GM18502 (cell line): Measurements from ENCODE around the gene ARF5.

Experiments used
- ATAC-seq: cut with Tn5 transposase; IDR thresholded peaks from one replicate; pipeline ENCODE4 v1.9.1; 2021; ENCODE audit warnings: mild to moderate bottlenecking; ENCODE audit not compliant: unreplicated experiment, poor library complexity

The ARF5 gene

GRCh38 chr7:127587663-127588018, 570 bp upstream of the ARF5 start:
- no peak for ATAC-seq

DNA sequence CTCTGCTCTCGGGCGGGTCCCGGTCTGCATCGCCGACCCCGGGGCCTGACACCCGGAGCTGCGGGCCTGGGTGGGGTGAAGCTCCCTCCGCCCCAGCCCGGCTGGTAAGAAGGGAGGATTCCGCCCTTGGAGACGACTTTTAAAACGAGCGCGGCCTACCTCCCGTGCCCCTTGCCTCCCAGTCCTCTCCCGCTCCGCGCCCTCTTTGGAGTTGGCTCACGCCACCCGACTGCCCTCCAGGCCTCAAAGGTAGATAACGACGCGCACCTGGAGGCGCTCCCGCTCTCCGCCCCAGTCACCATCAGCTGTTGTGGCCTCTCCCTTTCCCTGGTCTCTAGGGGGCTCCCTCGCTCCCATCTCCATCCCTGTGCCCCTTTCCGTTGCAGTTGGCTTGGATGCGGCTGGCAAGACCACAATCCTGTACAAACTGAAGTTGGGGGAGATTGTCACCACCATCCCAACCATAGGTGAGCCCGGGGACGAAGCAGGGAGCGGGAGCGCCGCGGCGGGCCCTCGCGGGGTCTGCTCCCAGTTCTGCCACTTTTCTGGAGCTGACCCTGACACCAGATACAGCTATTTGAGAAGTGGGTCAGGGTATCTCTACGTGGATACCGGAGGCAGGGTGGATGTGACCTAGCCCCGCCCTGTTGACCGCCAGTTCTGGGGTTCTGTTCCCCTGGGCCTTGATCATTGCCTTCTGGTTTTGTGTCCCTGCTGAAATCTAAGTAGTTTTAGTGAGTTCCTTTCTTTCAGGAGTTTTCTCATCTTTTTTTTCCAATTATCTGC, 679 bp downstream of the ARF5 start:
- ATAC-seq: peak; percentile 20

- no peak for ATAC-seq
Observed at GRCh38 chr7:127589896-127590295, 1.7 kb downstream of the ARF5 start.

DNA sequence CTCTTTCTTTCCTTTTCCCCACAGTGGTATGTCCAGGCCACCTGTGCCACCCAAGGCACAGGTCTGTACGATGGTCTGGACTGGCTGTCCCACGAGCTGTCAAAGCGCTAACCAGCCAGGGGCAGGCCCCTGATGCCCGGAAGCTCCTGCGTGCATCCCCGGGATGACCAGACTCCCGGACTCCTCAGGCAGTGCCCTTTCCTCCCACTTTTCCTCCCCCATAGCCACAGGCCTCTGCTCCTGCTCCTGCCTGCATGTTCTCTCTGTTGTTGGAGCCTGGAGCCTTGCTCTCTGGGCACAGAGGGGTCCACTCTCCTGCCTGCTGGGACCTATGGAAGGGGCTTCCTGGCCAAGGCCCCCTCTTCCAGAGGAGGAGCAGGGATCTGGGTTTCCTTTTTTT, 3.0 kb downstream of the ARF5 start:
- no peak for ATAC-seq

- ATAC-seq: no peak
Observed at GRCh38 chr7:127591591-127591990, 3.4 kb downstream of the ARF5 start.

- ATAC-seq: no peak
Observed at GRCh38 chr7:127592550-127592949, 4.3 kb downstream of the ARF5 start.

DNA sequence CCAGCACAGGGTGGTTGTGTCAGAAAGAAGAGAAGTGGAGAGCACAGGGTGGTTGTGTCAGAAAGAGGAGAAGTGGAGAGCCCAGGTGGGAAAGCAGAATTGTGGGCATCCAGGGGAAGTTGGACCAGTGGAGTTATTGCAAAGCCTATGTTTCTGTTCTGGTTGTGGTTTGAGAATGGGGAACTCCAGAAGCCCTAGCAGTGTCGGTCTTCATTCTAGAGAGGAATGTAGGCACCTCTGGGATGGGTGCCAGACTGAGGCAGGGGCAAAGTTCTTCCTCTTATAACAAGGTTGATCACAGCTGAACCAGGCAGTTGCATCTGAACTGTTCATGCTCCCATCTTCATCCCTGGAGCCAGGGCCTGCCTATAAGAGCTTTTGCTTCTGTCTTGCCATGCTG, 6.3 kb downstream of the ARF5 start:
- no peak for ATAC-seq

DNA sequence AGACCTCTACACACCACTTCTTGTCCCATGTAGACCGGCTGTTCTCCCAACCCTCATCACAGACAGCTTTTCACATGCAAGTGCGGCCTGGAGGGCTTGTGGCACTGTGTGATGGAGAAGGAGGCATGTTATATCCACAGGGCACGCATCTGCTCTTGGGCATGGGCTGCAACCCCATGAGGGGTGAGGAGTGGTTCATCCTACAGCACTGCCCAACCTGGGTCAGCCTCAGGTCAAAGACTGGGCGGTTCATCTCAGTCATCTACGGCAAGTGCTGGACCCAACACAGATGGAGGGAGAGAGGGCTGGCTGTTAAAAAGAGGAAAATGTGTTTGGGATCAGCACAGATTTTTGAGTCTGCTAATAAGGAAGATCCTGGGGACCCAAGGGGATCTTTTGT, 7.5 kb downstream of the ARF5 start:
- no peak for ATAC-seq

GRCh38 chr7:127598318-127598717, 10.1 kb downstream of the ARF5 start:
- ATAC-seq: no peak

DNA sequence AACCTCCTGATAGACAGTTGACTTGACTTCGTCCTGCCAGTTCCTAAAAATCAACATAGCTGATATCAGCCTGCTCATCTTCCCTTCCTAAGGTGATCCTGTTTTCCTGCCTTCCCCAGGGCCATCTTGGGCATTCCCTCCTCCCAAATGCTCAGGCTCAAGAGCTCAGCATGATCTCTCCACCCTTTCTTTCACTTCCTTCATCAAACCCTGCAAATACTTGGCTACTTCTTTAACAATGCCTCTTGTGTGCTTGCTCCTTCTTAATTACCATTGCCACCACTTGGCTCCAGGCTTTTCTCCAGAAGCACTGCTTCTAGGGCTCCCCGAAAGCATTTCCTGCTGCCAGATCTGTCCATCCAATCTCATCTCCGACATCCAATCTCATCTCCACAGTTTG, 12.7 kb downstream of the ARF5 start:
- ATAC-seq: no peak

DNA sequence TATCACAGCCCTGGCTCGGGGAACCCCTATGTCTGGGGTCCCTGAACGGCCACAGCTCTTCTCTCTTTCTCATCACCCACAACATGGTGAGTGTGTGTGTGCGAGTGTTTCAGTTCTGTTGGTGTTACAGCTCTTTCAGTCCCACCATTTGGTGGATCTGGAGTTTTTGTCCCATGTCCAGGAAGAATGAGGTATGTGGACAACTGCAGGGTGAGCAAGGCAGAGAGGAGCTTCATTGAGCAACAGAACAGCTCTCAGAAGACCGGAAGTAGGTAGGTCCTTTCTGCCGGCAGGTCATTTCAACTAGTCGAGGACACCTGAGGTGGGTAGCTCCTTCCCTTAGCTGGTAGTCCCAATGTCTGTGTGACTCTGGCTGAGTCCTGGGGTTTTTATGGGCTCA, 20.2 kb downstream of the ARF5 start:
- no peak for ATAC-seq

GRCh38 chr7:127609297-127609696, 21.1 kb downstream of the ARF5 start:
- no peak for ATAC-seq

DNA sequence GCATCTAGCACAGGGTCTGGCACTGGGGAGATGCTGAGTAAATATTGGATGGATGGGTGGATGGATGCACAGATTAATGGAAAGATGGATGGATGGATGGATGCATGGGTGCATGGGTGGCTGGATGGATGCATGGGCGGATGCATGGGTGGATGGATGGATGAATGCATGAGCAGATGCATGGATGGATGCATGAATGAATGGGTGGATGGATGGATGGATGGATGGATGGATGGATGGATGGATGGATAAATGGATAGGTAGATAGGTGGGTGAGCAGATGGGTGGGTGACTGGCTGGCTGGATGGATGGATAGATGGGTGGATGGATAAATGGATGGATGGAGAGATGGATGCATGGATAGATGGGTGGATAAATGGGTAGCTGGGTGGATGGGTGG, 24.1 kb downstream of the ARF5 start:
- ATAC-seq: no peak

GRCh38 chr7:127616724-127617123, 28.5 kb downstream of the ARF5 start:
- no peak for ATAC-seq

DNA sequence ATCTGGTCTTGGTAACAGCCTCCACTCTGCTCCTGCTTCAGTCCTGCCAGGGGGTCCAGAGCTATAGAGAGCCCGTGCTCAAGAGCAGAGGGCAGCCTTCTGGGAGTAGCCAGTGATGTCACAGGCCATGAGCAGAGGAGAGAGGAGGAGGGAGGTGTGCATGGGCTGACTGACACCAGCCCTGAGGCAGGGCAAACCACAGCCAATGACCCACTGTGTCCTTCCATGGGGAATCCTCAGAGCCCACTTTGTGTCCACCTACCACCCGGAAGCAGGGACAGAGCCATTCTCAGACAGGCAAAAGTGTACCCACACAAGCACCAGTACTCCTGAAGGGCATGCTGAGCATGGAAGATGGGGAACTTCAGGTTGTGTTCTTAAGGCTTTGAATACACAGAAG, 29.8 kb downstream of the ARF5 start, which contains the start of gene PAX4:
PAX4 (minus strand) TSS at position 101 of the 400 bp plus-strand sequence. CDS start 2,214 bp downstream, outside the sequence.
- ATAC-seq: no peak

DNA sequence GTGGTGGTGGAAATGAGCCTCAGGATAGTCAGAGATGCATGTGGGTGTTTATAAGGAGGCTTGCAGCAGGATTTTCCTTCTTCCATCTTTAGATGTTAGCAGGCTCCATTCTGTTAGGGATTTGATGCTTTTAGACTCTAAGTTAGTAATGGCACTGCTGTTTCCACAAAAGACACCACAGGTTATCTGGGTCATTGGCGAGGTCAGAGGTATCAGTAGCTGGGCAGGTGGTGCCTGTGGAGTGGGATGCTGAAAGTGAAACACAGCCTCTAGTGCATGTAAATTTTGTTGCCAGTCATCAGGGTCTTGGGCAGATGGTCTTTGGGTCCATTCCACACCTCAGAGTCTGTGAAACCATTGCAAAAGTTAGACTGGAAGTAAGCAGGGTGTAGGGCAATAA, 30.6 kb downstream of the ARF5 start:
- ATAC-seq: no peak

DNA sequence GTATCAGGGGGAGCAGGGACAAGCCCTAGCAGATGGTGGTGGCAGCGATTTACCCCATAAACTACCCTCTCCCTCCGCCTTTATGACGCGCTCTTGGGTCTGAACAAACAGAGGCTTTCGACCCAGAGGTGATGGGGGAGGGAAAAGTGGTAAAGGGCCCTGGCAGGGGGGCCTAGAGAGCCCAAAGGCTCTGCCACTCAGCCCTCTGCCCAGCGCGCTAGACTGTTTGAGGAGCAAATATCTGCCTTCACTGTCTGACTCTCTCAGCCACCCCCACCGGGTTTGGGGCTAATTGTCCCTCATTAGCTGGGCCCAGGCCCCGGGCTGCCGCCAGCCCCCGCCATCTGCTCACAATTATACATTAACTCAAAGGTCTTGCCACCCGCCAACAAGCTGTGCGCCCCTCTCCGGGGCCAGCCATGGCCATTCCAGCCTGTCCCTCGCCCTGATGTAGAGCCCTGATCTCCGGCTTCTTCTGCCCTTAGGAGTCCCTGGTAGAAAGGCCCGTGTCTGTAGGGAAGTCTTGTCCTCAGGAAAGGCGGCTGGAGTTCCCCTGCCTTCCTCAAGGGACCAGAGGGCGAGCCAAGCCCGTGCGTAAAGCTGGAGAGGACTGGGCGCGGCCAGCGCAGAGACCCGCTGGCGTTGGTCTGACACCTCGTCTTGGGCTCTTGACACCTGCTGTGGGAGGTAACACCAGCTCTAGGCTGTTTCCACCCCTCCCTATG, 31.6 kb downstream of the ARF5 start:
- ATAC-seq: no peak

DNA sequence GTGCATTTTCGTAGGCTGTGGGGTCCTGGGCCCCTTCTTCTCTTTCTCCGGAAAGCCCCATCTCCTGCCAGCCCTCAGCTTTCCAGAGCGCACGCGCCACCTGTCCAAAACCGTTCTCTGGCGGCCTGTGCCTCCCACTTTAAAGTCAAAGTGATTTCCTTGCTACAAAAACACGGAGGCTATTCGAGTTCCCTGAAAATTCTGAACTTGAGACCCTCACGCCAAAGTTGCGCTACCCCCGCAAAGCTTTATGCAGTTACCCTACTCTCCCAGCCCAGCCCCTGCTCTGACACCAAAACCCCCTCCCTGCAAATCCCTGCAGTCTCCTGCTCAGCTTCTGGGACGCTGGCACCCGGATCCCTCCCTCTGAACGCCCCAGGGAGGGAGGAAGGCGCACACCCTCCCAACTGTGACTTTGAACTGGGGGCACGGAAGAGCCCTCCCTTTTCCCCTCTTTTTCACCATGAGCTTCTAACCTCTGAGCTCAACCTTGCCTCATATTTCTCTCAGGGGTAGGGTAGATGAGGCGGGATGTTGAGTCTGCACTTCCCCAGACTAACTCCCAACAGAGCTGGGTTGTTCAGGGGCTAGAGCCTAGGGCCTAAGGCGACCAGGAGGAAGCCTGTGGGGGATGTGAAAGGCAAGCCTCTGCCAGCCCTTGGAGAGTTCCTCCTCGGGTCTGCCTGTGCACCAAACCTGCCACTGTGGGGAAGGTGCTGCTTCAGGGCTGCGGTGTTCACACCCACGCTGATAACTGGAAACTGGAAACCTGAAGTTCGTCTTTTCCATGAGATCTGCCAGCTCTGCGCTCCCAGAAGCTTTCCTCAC, 32.4 kb downstream of the ARF5 start:
- no peak for ATAC-seq

- no peak for ATAC-seq
Observed at GRCh38 chr7:127625331-127625730, 37.1 kb downstream of the ARF5 start.

DNA sequence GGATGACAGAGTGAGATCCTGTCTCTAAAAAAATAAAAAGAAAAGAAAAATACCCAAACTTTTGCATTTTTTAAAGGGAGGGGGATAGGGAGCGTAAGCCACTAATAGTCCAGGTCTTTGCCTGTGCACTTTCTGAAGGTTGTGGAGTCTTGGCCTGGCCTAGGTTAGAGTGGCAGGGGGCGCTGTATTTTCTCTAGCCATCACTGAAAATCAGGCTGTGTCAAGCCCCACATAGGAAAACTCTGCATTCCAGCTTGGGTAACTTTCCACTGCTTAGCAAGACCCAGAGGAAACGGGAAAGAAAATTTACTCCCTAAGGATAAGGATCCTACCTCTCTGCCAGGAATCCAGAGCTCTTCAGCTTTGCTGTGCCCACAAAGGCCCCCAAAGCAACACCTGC, 40.2 kb downstream of the ARF5 start:
- ATAC-seq: no peak

DNA sequence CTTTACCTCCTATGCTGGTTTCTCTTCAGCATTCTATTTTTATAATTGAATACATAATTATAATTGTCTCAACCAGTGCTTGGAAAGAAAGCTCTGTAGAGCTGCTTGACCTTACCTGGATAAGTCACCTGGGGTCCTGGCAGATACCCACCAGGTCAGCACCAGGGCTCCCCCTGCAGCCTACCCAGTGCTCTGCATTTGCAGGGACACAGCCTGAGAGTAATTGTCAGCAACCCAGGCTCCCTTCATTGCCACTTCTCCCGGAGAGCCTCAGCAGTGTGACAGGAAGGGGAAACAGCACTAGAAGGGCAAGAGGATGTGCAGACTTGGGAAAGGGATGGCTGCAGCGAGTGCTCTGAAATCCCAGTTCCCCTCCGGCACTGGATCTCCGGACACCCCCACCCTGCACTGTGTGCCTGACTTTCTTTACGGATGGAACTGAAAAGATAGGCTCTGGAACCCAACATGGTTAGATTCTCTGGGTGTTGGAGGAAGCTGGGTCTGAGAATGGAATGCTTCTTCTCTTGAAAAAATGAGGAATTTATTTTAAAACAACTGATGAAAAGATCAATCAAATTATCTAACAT, 41.1 kb downstream of the ARF5 start:
- peak; percentile 83 for ATAC-seq
